ENCODE measurements around the gene MIDN. TPM values are rescaled to one million over a fixed set of nuclear protein-coding genes. Genes with fewer than 3 reads are reported as not detected.

The MIDN gene
- total and polyA plus RNA-seq, 10 of the 15 experiments (the other 5 are each of a cell fraction or from before 2014, with no cell fraction given): 0.38 to 51.5 (median 7.2) TPM

DNA sequence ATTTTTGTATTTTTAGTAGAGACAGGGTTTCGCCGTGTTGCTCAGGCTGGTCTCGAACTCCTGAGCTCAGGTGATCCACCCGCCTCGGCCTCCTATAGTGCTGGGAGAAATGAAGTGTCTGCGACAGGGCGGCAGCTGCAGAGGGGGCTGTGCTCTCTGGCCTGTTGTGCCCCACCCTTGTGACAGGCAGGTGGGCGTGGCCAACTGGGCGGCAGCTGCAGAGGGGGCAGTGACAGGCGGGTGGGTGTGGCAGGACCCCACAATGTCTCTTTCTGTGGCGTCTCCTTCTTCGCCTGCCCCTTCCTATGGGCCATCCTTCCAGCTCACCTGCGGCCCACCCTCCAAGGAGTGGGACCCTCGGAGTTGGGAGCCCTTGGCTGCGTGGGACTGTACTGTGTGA lies 31.0 kb upstream of the MIDN start (continued):
- TF ChIP-seq, protein P1, sequence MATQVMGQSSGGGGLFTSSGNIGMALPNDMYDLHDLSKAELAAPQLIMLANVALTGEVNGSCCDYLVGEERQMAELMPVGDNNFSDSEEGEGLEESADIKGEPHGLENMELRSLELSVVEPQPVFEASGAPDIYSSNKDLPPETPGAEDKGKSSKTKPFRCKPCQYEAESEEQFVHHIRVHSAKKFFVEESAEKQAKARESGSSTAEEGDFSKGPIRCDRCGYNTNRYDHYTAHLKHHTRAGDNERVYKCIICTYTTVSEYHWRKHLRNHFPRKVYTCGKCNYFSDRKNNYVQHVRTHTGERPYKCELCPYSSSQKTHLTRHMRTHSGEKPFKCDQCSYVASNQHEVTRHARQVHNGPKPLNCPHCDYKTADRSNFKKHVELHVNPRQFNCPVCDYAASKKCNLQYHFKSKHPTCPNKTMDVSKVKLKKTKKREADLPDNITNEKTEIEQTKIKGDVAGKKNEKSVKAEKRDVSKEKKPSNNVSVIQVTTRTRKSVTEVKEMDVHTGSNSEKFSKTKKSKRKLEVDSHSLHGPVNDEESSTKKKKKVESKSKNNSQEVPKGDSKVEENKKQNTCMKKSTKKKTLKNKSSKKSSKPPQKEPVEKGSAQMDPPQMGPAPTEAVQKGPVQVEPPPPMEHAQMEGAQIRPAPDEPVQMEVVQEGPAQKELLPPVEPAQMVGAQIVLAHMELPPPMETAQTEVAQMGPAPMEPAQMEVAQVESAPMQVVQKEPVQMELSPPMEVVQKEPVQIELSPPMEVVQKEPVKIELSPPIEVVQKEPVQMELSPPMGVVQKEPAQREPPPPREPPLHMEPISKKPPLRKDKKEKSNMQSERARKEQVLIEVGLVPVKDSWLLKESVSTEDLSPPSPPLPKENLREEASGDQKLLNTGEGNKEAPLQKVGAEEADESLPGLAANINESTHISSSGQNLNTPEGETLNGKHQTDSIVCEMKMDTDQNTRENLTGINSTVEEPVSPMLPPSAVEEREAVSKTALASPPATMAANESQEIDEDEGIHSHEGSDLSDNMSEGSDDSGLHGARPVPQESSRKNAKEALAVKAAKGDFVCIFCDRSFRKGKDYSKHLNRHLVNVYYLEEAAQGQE (IDR thresholded peaks at IDR 0.05; ENCODE audit: low read depth, low read length): no peak

DNA sequence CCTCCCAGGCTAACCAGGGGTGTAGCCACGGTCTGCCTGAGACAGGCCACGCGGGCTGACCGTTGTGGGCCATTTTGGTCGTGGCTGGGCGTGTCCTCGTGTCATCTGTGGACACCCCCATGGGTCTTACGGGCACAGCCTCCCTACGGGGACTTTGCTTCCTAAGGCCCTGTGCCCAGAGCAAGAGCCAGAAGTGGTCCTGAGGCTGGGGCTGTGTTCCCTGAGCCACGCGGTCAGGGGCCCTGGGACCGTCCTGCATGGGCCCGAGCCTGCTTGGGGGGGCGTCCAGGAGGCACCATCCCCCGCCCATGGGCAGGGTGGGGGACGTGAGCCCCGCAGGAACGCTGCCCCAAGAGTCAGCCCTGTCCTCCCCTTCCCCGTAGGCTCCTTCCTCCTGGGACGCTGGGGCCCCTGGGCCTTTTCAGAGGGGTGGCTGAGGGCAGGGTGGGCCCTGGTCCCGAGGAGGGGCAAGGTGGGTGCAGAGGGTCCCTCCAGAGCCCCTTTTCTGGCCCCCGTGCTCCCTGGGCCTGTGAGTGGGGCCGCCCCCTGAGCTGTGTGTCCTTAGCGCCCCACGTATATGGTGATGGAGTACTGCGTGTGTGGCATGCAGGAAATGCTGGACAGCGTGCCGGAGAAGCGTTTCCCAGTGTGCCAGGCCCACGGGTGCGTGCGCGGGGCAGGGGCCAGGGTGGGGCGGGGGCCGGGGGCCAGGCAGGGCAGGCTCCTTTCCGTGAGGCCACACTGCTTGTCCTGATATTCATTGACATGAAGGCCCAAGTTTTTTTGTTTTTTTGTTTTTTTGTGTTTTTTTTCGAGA lies 29.4 kb upstream of the MIDN start:
- CTCF ChIA-PET: no interaction called here
- no peak overlapping the region for H3K27ac ChIP-seq (ENCODE audit: control insufficient read depth, insufficient read depth)
- TF ChIP-seq FOXK2 (IDR thresholded peaks at IDR 0.05) (no peak), PML (IDR thresholded peaks at IDR 0.05; ENCODE audit: low read length) (no peak), MTA3 (IDR thresholded peaks at IDR 0.05; ENCODE audit: borderline replicate concordance, low read length) (no peak), IRF4 (IDR thresholded peaks at IDR 0.05; ENCODE audit: low read depth, low read length) (no peak), KDM1A (IDR thresholded peaks at IDR 0.05; ENCODE audit: borderline replicate concordance) (no peak), RELA (IDR thresholded peaks at IDR 0.05; ENCODE audit: borderline replicate concordance, partially characterized antibody) (no peak), SMC3 (IDR thresholded peaks at IDR 0.05; ENCODE audit: borderline replicate concordance, low read length) (no peak), TCF12 (IDR thresholded peaks at IDR 0.05; ENCODE audit: low read depth, low read length) (no peak), HDGF (IDR thresholded peaks at IDR 0.05) (no peak), ZNF274 (IDR thresholded peaks at IDR 0.05; ENCODE audit: insufficient read depth, insufficient read length) (no peak)
- TF ChIP-seq, protein P2, sequence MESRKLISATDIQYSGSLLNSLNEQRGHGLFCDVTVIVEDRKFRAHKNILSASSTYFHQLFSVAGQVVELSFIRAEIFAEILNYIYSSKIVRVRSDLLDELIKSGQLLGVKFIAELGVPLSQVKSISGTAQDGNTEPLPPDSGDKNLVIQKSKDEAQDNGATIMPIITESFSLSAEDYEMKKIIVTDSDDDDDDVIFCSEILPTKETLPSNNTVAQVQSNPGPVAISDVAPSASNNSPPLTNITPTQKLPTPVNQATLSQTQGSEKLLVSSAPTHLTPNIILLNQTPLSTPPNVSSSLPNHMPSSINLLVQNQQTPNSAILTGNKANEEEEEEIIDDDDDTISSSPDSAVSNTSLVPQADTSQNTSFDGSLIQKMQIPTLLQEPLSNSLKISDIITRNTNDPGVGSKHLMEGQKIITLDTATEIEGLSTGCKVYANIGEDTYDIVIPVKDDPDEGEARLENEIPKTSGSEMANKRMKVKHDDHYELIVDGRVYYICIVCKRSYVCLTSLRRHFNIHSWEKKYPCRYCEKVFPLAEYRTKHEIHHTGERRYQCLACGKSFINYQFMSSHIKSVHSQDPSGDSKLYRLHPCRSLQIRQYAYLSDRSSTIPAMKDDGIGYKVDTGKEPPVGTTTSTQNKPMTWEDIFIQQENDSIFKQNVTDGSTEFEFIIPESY (IDR thresholded peaks at IDR 0.05): no peak
- no TSS peak for BruUV-seq (replicated peaks)
- no peaks in the 10 kb centered on the region; the same call in 1 of the 2 replicates for H4K20me1 ChIP-seq (ENCODE audit: control insufficient read depth, insufficient read depth)
- H3K4me1 ChIP-seq (ENCODE audit: control insufficient read depth, insufficient read depth, low read length): peaks cover 5% of the 10 kb centered on the region
- in situ Hi-C loops (cut with MboI) (no loop called here), intact Hi-C loops (cut with micrococcal nuclease; ENCODE audit: unreplicated experiment) (no loop called here)
- RAD21 ChIA-PET (ENCODE audit: unreplicated experiment): interaction anchor here (1.7 kb wide), 1 partner anchor 106 kb away, joined by 3 read pairs; no protein-coding TSS in a partner anchor
- SMC1A ChIA-PET (ENCODE audit: uncharacterized antibody, unreplicated experiment): no interaction called here
- H3K36me3 ChIP-seq (ENCODE audit: control insufficient read depth in 2 of 2, insufficient read depth in 2 of 2, low read length in 1 of 2): peaks cover 7 to 28% of the 10 kb centered on the region in 2 experiments; a peak in 3 of 4 replicates
- no peak for FAIRE-seq
- ATAC-seq: no peak
- peaks cover 24% of the 10 kb centered on the region for H3K79me2 ChIP-seq (ENCODE audit: control insufficient read depth, insufficient read depth, low read length)
- H3K27me3 ChIP-seq (replicated peaks in 1 of 2; ENCODE audit: control insufficient read depth in 2 of 2, insufficient read depth in 2 of 2, low read length in 1 of 2): no peaks in the 10 kb centered on the region
- no peak overlapping the region for H3K4me3 ChIP-seq
- H3K9ac ChIP-seq (ENCODE audit: control insufficient read depth, insufficient read depth, low read length): no peak overlapping the region
- no peak overlapping the region for H3K4me2 ChIP-seq (ENCODE audit: control insufficient read depth, insufficient read depth)
- no peaks in the 10 kb centered on the region for H3K9me3 ChIP-seq (replicated peaks; ENCODE audit: control insufficient read depth, insufficient read depth, low read length)
- 91% methylated on average over 36 of the region's 37 CpGs for WGBS (ENCODE audit: insufficient coverage, insufficient replicate concordance, low lambda C conversion rate, missing lambda C conversion rate)
- no peak overlapping the region for H2AFZ ChIP-seq (ENCODE audit: control insufficient read depth, low read depth, low read length)
- POLR2A ChIA-PET: no interaction called here
- no peak for DNase-seq (ENCODE audit: low read depth, low spot score)

All from GM12878 (cell line).